Hypothalamus (tissue), 51 donors: ENCODE measurements around the gene CCDC85A.

Source experiments
- DNase-seq, 51 donors: peaks; one replicate each; lab custom pipeline; 2025; lab: John Stamatoyannopoulos, UW

CCDC85A gene

DNA sequence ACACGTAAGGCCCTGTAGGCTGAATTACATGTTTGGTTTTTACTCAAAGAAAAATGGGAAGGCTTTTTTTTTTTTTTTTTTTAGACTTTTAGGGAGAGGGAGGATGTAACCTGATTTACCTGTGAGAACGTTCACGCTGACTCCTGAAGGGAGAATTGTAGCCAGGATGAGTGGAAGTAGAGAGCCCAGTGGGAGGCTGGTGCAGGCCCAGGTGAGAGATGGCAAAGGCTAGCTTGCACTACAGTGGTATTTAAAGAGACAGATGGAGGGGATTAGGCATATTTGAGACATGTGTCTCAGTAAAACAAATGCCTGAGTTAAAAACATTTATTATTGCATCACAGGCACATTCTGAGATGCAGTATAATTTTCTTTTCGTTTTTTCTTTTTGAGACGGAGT lies 107.9 kb downstream of the CCDC85A start:
- no peak for DNase-seq

DNA sequence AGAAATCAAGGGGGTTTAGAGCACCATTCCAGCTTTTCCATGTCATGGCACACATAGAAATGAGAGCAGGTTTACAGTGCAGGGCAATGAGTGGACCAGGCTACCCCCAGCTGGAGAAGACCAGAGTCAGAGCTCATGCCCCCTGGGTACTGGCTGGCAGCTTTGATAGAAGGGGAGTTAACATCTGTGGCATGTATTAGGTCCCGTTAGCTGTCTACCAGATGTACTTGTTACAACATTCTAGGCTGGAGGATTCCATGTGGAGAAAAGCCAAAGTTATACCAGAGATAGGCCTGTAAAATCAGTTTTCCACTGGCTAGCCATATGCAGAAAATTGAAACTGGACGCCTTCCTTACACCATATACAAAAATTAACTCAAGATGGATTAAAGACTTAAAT lies 109.2 kb downstream of the CCDC85A start:
- no peak for DNase-seq

DNA sequence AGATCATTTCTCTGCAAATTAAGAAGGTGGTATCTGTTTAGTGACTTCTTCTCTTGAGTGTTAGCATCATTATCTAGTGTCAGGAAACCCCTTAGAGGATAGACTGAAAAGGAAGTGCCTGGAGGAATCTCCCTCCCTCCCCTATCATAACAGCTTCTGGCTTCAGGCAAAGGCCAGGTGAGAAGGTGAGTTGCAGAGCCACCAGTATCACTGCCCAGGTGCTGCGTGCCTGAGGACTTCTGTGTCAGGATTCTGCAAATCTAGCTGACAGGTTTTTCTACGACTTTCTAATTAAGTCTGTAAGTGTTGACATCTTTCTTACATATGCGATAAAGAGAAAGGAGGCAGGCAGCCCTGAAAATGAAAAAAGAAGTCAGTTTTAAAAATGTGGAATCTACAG lies 111.9 kb downstream of the CCDC85A start:
- DNase-seq: no peak

DNA sequence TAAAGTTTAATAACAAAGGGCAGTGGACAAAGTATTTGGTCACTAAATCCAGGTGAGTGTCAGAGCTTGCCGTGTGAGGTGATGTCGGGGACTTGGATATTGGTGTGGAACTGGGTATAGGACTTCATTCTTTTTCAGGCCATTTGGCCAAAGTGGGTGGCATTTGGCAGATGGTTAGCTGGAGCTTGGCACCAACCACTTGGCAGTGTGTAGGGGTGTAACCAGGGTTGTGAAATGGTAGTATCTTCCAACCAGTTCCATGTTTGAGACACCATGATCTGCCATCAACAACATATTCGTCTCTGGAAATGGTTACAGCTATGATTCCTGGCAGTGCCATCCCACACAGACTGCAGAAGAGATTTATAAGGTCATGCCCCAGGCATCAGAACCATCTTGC lies 113.9 kb downstream of the CCDC85A start:
- no peak for DNase-seq

DNA sequence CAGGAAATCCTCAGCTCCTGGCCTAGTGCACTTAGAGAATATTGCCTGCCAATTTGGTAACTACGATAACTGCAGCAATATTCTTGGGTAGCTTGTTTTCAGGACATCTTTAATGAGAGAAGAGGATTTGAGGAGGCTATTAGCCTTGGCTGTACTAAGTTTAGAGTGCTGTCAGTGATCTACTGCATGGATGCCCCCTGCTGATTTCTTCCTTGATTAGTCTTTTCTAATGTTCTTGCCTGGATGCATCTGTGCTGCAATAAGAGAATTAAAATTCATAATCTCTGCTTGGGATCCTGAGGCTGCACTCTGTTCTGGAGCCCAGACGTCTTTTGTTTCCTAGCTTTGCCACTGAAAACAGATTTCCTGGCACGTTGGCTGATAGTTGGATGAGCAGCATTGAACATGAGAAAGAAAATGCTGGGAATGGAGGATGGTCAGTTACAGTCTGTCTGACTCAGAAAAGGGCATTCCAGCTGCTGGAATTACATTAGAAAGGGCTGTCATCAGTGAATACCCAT lies 115.4 kb downstream of the CCDC85A start:
- DNase-seq: no peak

DNA sequence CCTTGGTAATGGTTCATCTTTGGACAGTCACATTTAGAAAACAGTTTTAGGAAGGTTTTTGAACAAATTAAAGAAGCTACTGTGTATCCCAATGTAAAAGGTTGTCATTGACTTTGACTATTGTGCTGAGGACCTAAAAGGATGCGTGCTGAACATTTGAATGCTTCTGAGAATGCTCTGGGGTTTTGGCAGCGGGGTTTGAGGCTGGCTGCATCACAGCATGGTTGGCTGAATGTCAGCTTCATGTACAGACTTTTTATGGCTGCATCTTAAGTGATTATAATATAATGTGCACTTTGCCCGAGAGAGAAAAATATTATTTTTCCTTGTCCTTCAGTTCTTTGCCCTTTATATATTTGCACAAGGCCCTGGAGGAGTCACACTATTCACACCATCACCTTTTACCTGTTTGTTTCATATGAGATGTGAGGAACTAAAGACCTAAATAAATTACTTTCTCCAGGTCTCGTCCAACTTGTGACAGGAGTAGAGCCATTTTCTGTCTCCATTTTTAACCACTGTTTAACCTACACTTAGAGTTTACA lies 125.9 kb downstream of the CCDC85A start:
- DNase-seq: no peak

DNA sequence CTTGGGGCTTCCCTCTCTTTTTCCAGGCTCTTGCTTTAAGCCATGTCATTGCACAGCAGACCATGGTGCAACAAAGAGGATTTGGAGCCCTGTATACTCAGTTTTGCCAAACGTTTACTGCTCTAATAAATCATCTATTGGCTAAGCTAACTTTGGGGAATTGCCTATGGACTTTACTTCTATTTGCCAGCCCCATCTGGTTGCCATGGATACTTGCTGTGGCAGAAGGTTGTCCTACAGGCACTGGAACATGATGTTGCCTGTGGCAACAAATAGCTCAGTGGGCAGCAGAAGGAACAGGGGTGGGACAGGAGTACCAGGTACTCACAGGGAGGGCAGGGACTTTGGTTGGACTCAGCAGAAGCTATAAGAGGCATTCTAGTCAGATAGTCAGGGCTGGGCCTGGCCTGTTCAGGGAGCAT lies 129.7 kb downstream of the CCDC85A start:
- peak in 7 of 51 donors; percentile 1 to 24 (median 13) for DNase-seq

DNA sequence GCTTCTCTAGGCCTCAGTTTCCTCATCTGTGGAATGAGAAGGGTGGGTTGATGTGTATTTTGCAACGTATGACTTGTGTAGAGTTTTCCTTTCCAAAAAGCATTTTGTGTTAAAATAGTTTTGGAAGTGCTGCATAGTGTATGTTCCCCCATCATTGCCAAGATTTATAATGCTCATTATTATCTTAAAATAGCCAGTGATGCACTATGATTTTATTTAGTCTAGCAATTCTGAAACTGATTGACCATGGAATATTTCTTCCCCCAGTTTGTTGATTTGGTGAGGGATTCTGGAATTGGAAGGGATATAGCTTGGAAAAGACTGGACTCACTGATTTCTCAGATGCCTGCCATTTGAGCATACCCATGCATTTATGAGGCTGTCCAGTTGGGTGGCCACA lies 130.6 kb downstream of the CCDC85A start:
- no peak for DNase-seq

DNA sequence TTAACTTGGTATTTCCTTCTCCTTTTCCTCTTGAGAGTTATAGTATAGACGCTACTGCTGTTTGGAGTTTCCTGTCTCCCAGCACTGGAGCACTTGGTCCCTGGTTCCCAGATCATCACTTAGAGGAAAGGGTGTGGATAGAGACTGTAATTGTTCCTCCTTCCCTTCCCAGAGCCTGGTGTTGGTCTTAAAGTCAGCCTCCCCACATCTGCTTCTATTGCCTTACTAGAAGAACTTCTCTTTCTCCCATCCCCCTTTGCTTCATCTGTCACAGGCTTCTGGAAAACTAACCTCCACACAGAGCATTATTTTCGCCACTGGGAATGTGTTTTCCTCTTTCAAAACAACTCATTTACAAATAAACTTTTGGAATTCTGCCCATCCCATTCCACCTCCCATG lies 131.0 kb downstream of the CCDC85A start:
- DNase-seq: no peak

DNA sequence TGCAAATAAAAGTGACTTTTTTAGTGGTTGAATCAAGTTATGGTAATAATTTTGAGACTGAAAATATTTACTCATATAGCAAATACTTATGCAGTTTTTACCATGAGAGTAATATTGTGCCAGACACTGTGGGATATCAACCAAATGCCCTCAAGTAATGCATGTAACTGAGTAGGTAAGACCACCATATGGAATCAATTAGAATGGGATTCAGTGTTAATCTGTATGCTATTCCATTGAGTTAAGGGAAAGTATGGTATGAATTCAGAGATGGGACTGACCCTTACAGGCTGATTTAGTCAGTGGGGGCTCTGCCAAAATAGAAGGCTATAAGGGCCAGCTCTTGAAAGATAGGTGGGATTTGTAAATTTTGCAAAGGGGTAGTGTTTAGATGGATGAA lies 131.6 kb downstream of the CCDC85A start:
- no peak for DNase-seq

DNA sequence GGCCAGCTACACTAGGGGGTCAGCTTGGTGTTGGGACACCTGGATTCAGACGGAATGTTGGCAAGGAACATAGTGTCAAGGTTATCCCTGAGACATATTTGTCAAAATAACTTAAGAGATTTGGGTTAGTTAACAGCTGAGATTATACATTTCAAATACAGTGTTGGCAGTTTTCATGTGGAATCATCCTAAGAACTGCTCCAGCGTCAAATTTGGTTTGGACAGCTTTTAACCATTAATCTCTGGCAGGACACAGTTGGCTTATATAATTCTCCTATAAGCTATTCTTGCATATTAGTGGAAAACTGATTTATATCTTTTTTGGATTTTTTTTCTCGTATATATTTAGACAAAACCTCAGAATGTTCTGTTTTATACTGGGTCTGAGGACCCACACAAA lies 132.2 kb downstream of the CCDC85A start:
- DNase-seq: no peak

DNA sequence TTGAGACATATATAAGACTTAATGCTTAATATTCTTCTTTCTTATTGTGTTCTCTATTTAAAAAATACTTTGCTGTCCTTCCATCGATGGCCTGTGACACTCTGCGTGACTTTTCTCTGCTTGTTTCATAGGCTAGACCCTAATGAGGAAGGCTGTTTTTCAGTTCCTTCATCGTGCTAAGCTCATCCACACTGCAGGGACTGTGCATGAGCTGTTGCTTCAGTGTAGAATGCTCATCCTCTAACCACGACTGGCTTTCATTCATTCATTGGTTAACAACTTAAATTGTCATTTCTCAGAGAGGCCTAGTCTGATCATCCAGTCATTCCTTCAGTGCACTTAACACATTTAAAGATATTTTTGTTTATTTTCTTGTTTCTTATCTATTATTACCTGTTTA lies 134.4 kb downstream of the CCDC85A start:
- DNase-seq: no peak

DNA sequence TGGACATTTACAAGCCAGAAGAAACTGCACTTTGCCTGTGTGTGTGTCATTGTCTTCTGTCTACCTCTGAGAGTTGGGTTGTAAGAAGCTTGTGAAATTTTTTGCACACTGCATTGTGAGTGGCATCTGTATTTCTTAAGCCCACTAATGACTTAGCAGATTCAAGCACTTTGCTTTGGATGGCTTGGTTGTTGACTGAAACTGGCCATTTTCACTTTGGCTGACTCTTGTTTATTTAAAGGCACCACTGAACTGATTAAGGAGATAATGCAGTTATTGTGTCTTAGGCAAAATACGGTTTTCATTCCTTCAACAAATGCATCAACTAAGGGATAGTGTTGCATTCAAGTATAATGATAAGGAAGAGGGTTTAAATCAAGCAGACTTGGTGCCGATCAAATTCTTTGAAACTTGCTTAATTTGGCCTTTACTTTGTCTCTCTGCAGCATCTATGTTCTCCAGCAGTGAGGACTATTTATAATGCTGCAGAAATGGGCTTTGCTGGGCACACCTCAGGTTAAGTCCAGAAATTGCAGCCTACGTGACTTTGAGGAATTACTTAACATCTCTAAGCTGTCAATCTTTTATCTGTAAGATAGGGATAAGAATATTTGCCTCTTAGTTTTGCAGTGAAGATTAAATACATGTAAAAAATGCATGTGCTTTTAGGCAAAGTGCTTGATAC lies 142.0 kb downstream of the CCDC85A start:
- no peak for DNase-seq

DNA sequence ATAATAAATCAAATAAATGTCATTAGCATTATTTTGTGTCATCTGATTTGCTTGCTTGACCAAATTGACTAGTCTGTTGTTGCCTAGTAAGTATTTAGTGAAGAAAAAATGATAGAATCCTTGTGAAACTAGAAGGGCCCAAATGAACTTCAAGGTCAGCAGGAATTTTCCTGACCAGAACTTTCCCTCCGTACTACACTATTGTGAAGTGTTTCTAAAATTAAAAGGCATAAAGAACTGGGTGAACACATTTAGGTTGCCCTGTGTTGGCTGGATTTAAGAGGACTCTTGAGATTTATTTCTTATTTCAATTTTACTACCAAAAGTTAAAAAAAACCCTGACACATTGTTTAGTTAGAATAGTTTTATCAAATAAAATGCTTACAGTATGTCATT lies 142.6 kb downstream of the CCDC85A start:
- no peak for DNase-seq

DNA sequence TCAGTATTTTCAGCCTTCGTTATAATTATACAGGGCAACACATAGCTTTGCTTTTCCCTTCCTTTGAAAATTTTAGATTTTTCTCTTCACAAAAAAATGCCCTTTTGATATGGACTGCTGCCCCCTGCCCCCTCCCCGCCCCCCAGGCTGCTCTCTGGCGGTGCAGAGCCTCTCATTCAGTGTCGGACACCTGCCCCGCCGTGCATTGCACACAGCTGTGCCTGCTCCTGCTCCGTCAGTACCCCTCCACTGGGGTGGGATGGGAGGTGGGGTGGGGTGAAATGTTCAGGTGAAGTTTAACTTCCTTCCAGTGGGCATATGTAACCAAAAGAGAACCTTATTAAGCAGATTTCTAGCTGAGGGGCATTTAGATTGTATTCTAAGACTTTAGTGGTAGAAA lies 148.0 kb downstream of the CCDC85A start:
- no peak for DNase-seq

DNA sequence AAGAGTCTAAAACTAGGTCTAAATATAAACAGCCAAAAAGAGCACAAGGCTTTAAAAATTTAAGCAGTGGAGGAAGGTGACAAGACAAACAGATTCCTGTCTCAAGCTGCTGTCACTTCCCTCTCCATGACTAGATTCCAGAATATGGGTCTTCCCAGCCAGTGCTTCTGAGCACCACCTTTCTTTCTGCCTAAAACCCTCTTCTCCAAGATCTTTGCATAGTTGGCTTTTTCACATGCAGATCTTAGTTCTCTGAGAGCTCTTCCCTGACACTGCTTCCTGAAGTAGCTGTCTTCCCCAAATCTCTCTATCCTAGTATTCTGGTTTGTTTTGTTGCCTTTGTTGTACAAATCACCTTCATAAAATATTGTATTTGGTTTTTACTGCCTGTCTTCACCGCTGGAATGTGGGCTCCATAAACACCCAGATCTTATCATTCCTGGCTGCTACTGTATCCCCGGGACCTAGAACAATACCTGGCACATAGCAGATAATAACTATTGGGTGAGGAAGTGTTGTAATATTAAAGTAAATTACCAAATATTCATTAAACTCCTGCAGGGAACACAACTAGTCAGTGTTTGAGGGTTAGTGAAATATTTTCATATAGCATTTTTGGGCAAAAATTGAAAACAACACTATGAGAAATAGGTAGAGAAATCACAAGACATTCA lies 150.2 kb downstream of the CCDC85A start:
- DNase-seq: no peak

DNA sequence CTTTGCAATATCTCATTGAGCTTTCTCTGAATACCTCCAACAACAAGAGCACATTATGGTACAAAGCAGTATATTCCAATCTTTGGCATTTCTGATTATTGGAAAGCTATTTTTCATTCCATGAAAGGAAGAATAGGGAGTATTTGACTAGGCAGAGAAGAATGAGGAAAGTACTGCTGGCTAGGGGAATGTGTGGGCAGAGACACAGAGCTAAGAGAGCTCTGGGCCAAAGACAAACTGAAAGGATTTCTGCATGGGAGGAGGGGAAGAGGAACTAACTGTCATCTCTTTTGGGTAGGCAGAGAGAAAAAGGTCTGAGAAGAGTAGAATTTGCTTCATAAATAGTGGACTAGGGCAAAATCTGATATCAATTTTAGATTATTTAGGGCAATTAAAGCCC lies 150.8 kb downstream of the CCDC85A start:
- DNase-seq: no peak

DNA sequence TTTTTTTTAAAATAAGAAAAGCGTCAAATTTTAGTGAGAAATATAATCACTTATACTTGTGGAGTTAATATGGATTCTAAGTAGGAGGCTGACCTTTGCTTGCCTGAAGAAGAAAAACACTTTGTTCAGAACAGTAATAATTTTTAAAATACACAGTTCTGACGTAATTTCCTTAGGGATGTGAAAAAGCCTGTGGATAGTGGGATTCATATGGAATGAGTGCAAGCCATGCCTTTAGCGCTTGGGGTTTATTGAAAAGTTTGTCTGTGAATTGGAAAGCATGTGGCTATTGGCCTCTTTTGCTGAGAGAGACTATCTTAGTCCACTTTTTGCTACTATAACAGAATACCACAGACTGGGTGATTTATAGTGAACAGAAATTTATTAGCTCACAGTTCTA lies 151.3 kb downstream of the CCDC85A start:
- DNase-seq: no peak

DNA sequence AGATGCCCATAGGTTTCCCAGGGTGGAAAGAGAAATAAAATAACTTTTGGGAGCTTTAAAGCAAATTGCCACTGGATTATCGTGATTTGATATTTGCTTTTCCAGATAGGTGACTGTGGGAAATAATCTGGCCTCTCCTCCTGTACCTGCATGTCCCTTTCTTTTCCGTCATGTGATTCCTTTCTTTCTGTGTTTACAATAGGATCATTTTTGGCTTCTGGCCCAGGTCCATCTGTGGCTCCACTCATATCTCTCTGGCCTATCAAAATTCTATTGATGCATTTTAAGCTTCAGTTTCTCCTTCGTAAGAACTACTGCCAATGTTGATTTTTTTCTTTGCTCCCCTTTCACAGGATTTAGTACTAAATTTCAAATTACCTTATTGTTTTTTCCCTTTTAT lies 153.6 kb downstream of the CCDC85A start:
- no peak for DNase-seq

DNA sequence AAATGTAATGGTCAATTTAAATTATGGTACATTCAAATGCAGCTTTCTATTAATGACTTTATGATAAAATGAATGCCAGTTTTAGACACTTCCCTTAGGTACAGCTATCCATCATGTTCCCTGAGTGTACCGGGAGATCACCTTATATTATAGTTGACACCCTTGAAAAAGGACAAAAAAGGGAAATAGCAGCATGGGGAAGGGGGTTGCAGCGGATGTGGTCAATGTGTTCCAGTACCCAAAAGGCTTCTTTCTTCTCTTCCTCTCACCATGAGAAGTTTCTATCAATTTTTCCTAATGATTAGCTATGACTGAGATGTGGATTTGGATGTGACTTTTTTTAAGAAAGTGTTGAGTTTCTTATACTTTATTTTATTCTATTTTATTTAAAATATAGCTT lies 154.4 kb downstream of the CCDC85A start:
- no peak for DNase-seq

DNA sequence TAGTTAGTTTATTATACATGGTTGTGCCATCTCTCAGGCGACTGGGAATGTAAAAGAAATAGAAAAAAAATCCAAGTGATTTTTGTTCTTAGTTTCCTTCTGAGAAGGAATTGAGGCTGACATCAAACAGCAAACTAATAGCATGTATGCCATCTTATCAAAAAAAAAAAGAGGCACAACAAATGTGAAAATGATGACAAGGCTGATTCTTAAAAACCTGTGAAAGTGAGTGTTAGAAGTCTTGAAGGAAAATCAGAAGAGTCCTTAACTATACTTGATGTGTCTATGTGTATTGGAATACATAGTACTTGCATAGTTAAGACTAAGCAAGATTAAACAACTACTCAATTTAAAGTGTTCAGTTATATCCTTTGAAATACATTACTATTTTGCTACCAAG lies 161.0 kb downstream of the CCDC85A start:
- DNase-seq: no peak

DNA sequence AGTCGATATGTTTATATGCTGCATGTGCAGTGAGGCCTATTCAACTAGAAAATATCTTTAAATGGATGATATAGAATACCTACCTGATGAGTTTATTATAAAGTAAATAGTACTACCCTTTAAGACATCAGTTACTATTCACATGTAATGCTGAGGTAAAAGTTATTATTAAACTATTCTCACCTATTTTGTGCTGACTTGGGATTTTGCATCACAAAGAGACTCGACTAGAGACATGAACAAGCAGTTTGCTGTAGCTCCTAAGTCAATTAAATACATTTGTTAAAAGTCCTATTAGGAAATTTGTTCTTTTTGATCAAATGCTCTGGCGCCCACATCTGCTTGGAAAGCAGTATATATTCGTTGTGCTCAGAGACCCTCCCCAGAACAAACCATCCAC lies 164.1 kb downstream of the CCDC85A start:
- no peak for DNase-seq
